GM23338 (cell line): ENCODE results near the gene TESK2.

Source experiments
- POLR2AphosphoS5 ChIP-seq: IDR thresholded peaks from 2 replicates; pipeline ENCODE4 v1.6.1; 2016; ENCODE audit warnings: antibody characterized with exemption, low read depth
- TF ChIP-seq, protein P1 (sequence below), 2 experiments: fragments of 200-600 bp in 1 of 2; sonication (generic) in 1 of 2; conservative IDR thresholded peaks; 2 replicates each; pipeline versions ENCODE4 v1.5.1 to v1.6.1; 2016 to 2017; ENCODE audit warnings: antibody characterized with exemption in 2 of 2, low read depth in 2 of 2, mild to moderate bottlenecking in 2 of 2, moderate library complexity in 1 of 2

- TF ChIP-seq, protein P1, sequence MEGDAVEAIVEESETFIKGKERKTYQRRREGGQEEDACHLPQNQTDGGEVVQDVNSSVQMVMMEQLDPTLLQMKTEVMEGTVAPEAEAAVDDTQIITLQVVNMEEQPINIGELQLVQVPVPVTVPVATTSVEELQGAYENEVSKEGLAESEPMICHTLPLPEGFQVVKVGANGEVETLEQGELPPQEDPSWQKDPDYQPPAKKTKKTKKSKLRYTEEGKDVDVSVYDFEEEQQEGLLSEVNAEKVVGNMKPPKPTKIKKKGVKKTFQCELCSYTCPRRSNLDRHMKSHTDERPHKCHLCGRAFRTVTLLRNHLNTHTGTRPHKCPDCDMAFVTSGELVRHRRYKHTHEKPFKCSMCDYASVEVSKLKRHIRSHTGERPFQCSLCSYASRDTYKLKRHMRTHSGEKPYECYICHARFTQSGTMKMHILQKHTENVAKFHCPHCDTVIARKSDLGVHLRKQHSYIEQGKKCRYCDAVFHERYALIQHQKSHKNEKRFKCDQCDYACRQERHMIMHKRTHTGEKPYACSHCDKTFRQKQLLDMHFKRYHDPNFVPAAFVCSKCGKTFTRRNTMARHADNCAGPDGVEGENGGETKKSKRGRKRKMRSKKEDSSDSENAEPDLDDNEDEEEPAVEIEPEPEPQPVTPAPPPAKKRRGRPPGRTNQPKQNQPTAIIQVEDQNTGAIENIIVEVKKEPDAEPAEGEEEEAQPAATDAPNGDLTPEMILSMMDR (conservative IDR thresholded peaks at IDR 0.05; ENCODE audit: low read depth in 2 of 2), result no peak
- no peak for TF ChIP-seq POLR2AphosphoS5
Observed at GRCh38 chr1:45429561-45430159, 61.3 kb downstream of the TESK2 start.
